ENCODE data around the gene EOGT.

- TF ChIP-seq CTCF (IDR thresholded peaks at IDR 0.05 in 4 of 5, conservative IDR thresholded peaks at IDR 0.05 in 1 of 5) = no peak
- no peak for TF ChIP-seq POLR2A (IDR thresholded peaks at IDR 0.05)
These were observed 8.3 kb downstream of the EOGT start for GRCh38 chr3:69005071-69005790.
